Measurements from ENCODE around the gene TLE6.
"Not testable (repeated sequence)": the region's sequence is repeated elsewhere in the genome, so short reads cannot be mapped to it uniquely, and the experiment has no call there.

The TLE6 gene

GRCh38 chr19:2974342-2975041, 2.9 kb upstream of the TLE6 start:
- peak; percentile 51 for DNase-seq

GRCh38 chr19:2976609-2977000, 759 bp upstream of the TLE6 start:
- no peak for DNase-seq

GRCh38 chr19:2977746-2978138, 378 bp downstream of the TLE6 start:
- DNase-seq, result no peak

- DNase-seq, result no peak
Observed at GRCh38 chr19:2978166-2978767, 903 bp downstream of the TLE6 start.

- no peak for DNase-seq
Observed at GRCh38 chr19:2978772-2979171, 1.4 kb downstream of the TLE6 start.

- DNase-seq, result no peak
Observed at GRCh38 chr19:2981898-2982297, 4.5 kb downstream of the TLE6 start.

GRCh38 chr19:2982561-2982960, 5.2 kb downstream of the TLE6 start:
- no peak for DNase-seq

- no peak for DNase-seq
Observed at GRCh38 chr19:2982983-2983350, 5.6 kb downstream of the TLE6 start.

- DNase-seq, result no peak
Observed at GRCh38 chr19:2983351-2984214, 6.2 kb downstream of the TLE6 start.

- no peak for DNase-seq
Observed at GRCh38 chr19:2984215-2984528, 6.8 kb downstream of the TLE6 start.

GRCh38 chr19:2986951-2987524, 9.7 kb downstream of the TLE6 start:
- DNase-seq, result no peak

- no peak for DNase-seq
Observed at GRCh38 chr19:2987797-2988196, 10.4 kb downstream of the TLE6 start.

GRCh38 chr19:2988568-2988967, 11.2 kb downstream of the TLE6 start:
- DNase-seq, result no peak

GRCh38 chr19:2989236-2989946, 12.0 kb downstream of the TLE6 start:
- DNase-seq, result no peak

- not testable (repeated sequence) for DNase-seq
Observed at GRCh38 chr19:2992333-2992732, 15.0 kb downstream of the TLE6 start.

GRCh38 chr19:2992958-2993357, 15.6 kb downstream of the TLE6 start:
- no peak for DNase-seq

- no peak for DNase-seq
Observed at GRCh38 chr19:2993579-2993978, 16.2 kb downstream of the TLE6 start.

- no peak for DNase-seq
Observed at GRCh38 chr19:2994588-2995131, 17.3 kb downstream of the TLE6 start.

- no peak for DNase-seq
Observed at GRCh38 chr19:2997720-2998119, 20.4 kb downstream of the TLE6 start.

- no peak for DNase-seq
Observed at GRCh38 chr19:2998642-2999041, 21.3 kb downstream of the TLE6 start.

GRCh38 chr19:3001235-3001800, 24.0 kb downstream of the TLE6 start:
- no peak for DNase-seq

GRCh38 chr19:3003046-3003445, 25.7 kb downstream of the TLE6 start:
- DNase-seq, result no peak

- DNase-seq, result no peak
Observed at GRCh38 chr19:3004522-3004921, 27.2 kb downstream of the TLE6 start.

All from GDM1 (cell line).